Trophoblast cell (in vitro differentiated cells and primary cell): Measurements from ENCODE around the gene AKAP13.

ENCODE experiments used
- DNase-seq, 2 donors: peaks; one replicate each; pipeline ENCODE4 v3.0.0-alpha.2; 2016
- H2AFZ ChIP-seq: 2 replicates; pipeline ENCODE4 v1.6.1; 2013; ENCODE audit warnings: low read length, moderate library complexity, mild to moderate bottlenecking; ENCODE audit not compliant: insufficient read depth, poor library complexity
- H2AK5ac ChIP-seq: 2 replicates; pipeline ENCODE4 v1.6.1; 2013; ENCODE audit warnings: mild to moderate bottlenecking, low read length
- H2BK120ac ChIP-seq: 2 replicates; pipeline ENCODE4 v1.6.1; 2013; ENCODE audit warnings: low read length, mild to moderate bottlenecking, moderate library complexity; ENCODE audit not compliant: insufficient read depth, poor library complexity
- H2BK12ac ChIP-seq: 2 replicates; pipeline ENCODE4 v1.6.1; 2013; ENCODE audit warnings: mild to moderate bottlenecking, low read length, moderate library complexity
- H2BK5ac ChIP-seq: 2 replicates; pipeline ENCODE4 v1.6.1; 2013; ENCODE audit warnings: low read length, low read depth, moderate library complexity, mild to moderate bottlenecking; ENCODE audit not compliant: poor library complexity
- H3K14ac ChIP-seq: 2 replicates; pipeline ENCODE4 v1.6.1; 2013; ENCODE audit warnings: mild to moderate bottlenecking, low read length
- H3K18ac ChIP-seq: 2 replicates; pipeline ENCODE4 v1.6.1; 2013; ENCODE audit warnings: mild to moderate bottlenecking, low read length
- H3K23ac ChIP-seq: 2 replicates; pipeline ENCODE4 v1.6.1; 2013; ENCODE audit warnings: low read length
- H3K27ac ChIP-seq: 2 replicates; pipeline ENCODE4 v1.5.1; 2013; ENCODE audit warnings: low read depth, mild to moderate bottlenecking, inconsistent platforms, low read length, moderate library complexity
- H3K27me3 ChIP-seq: 2 replicates; pipeline ENCODE4 v1.6.1; 2013; ENCODE audit warnings: inconsistent platforms, mild to moderate bottlenecking, low read length, moderate library complexity; ENCODE audit not compliant: insufficient read depth
- H3K36me3 ChIP-seq, 2 experiments: 1 replicate in 1 of 2; 2 replicates in 1 of 2; pipeline ENCODE4 v1.6.1; 2013; ENCODE audit warnings: low read length in 2 of 2, mild to moderate bottlenecking in 2 of 2, moderate library complexity in 1 of 2; ENCODE audit not compliant: insufficient read depth in 2 of 2, control insufficient read depth in 1 of 2
- H3K4ac ChIP-seq: 2 replicates; pipeline ENCODE4 v1.6.1; 2013; ENCODE audit warnings: low read depth, mild to moderate bottlenecking, low read length, moderate library complexity
- H3K4me1 ChIP-seq, 2 experiments: 1 replicate in 1 of 2; 2 replicates in 1 of 2; pipeline ENCODE4 v1.6.1; 2013; ENCODE audit warnings: low read length in 2 of 2, mild to moderate bottlenecking in 2 of 2, moderate library complexity in 1 of 2; ENCODE audit not compliant: insufficient read depth in 2 of 2, control insufficient read depth in 1 of 2
- H3K4me2 ChIP-seq: 2 replicates; pipeline ENCODE4 v1.6.1; 2013; ENCODE audit warnings: inconsistent platforms, mild to moderate bottlenecking, low read length, moderate library complexity
- H3K4me3 ChIP-seq: 2 replicates; pipeline ENCODE4 v1.5.1; 2013; ENCODE audit warnings: mild to moderate bottlenecking, low read depth, low read length, inconsistent platforms
- H3K79me1 ChIP-seq: one replicate; pipeline ENCODE4 v1.6.1; 2013; ENCODE audit warnings: low read length
- H3K79me2 ChIP-seq: 2 replicates; pipeline ENCODE4 v1.6.1; 2013; ENCODE audit warnings: low read length, mild to moderate bottlenecking; ENCODE audit not compliant: control insufficient read depth, insufficient read depth, poor library complexity
- H3K9ac ChIP-seq: 2 replicates; pipeline ENCODE4 v1.6.1; 2013; ENCODE audit warnings: mild to moderate bottlenecking, low read length
- H3K9me3 ChIP-seq: 2 replicates; pipeline ENCODE4 v1.6.1; 2013; ENCODE audit warnings: low read depth, mild to moderate bottlenecking, control low read depth, inconsistent platforms, low read length; ENCODE audit not compliant: insufficient read depth
- H4K12ac ChIP-seq: 2 replicates; pipeline ENCODE4 v1.6.1; 2013; ENCODE audit warnings: low read depth, mild to moderate bottlenecking, low read length, moderate library complexity
- H4K8ac ChIP-seq: 2 replicates; pipeline ENCODE4 v1.6.1; 2013; ENCODE audit warnings: low read depth, mild to moderate bottlenecking, low read length, moderate library complexity
- H4K91ac ChIP-seq: one replicate; pipeline ENCODE4 v1.6.1; 2013; ENCODE audit warnings: low read depth, mild to moderate bottlenecking, low read length, moderate library complexity
- WGBS: extraction: QIAGEN DNeasy Blood & Tissue Kit; methylation state at CpG from one replicate; pipeline ENCODE4 v1.1.7; 2013; ENCODE audit warnings: missing lambda C conversion rate; ENCODE audit not compliant: insufficient read length, insufficient coverage; ENCODE audit errors: extremely low coverage; 5-methylcytosine and 5-hydroxymethylcytosine counted together

AKAP13 gene

GRCh38 chr15:85649372-85649771 lies 269.0 kb downstream of the AKAP13 start:
- H4K12ac ChIP-seq: no peak overlapping the region
- H3K27me3 ChIP-seq: no peaks in the 10 kb centered on the region
- H3K4me2 ChIP-seq: no peak overlapping the region
- no peak overlapping the region for H2BK120ac ChIP-seq
- no peak overlapping the region for H2AK5ac ChIP-seq
- H3K14ac ChIP-seq: no peak overlapping the region
- H3K23ac ChIP-seq: no peak overlapping the region
- no peaks in the 10 kb centered on the region for H3K9me3 ChIP-seq
- peaks cover 4 to 13% of the 10 kb centered on the region in 2 experiments for H3K36me3 ChIP-seq
- peak; percentile 15 to 33 for DNase-seq
- H3K4me3 ChIP-seq: no peak overlapping the region
- H3K4ac ChIP-seq: no peak overlapping the region
- WGBS: no CpG with 5 or more reads among the region's 5 CpGs
- H2BK5ac ChIP-seq: no peak overlapping the region
- no peak overlapping the region for H3K9ac ChIP-seq
- H3K4me1 ChIP-seq: peaks cover 0 to 4% of the 10 kb centered on the region in 2 experiments
- H4K8ac ChIP-seq: no peak overlapping the region
- H3K79me2 ChIP-seq: no peaks in the 10 kb centered on the region
- H3K18ac ChIP-seq: no peak overlapping the region
- no peak overlapping the region for H4K91ac ChIP-seq
- H3K79me1 ChIP-seq: no peaks in the 10 kb centered on the region
- H2AFZ ChIP-seq: no peak overlapping the region
- H2BK12ac ChIP-seq: no peak overlapping the region
- no peak overlapping the region for H3K27ac ChIP-seq

- Histone ChIP-seq H2AFZ (no peak overlapping the region), H2BK120ac (no peak overlapping the region), H3K4me1 (peaks cover 0 to 4% of the 10 kb centered on the region in 2 experiments), H4K91ac (no peak overlapping the region), H3K27me3 (no peaks in the 10 kb centered on the region), H4K12ac (no peak overlapping the region), H3K36me3 (peaks cover 12 to 15% of the 10 kb centered on the region in 2 experiments), H3K9ac (no peak overlapping the region), H3K4ac (no peak overlapping the region), H3K4me2 (no peak overlapping the region), H3K27ac (no peak overlapping the region), H3K4me3 (no peak overlapping the region), H2AK5ac (no peak overlapping the region), H3K79me1 (no peaks in the 10 kb centered on the region), H3K14ac (no peak overlapping the region), H2BK5ac (no peak overlapping the region), H4K8ac (no peak overlapping the region), H3K9me3 (no peaks in the 10 kb centered on the region), H3K18ac (no peak overlapping the region), H3K79me2 (no peaks in the 10 kb centered on the region), H3K23ac (no peak overlapping the region), H2BK12ac (no peak overlapping the region)
- no CpG with 5 or more reads among the region's 10 CpGs for WGBS
- DNase-seq: no peak
Observed at GRCh38 chr15:85651548-85651947, 271.1 kb downstream of the AKAP13 start.

- no peak overlapping the region for H2BK12ac ChIP-seq
- H3K4me1 ChIP-seq: peaks cover 0 to 4% of the 10 kb centered on the region in 2 experiments
- no peak overlapping the region for H2BK5ac ChIP-seq
- no peak overlapping the region for H3K14ac ChIP-seq
- H3K9me3 ChIP-seq: no peaks in the 10 kb centered on the region
- no peak overlapping the region for H3K18ac ChIP-seq
- WGBS: no CpG with 5 or more reads among the region's 4 CpGs
- no peaks in the 10 kb centered on the region for H3K79me2 ChIP-seq
- no peak overlapping the region for H2BK120ac ChIP-seq
- no peak overlapping the region for H3K4me2 ChIP-seq
- H3K4me3 ChIP-seq: no peak overlapping the region
- peaks cover 10 to 11% of the 10 kb centered on the region in 2 experiments for H3K36me3 ChIP-seq
- H4K91ac ChIP-seq: no peak overlapping the region
- H3K4ac ChIP-seq: no peak overlapping the region
- no peak overlapping the region for H2AFZ ChIP-seq
- H3K27me3 ChIP-seq: no peaks in the 10 kb centered on the region
- H3K27ac ChIP-seq: no peak overlapping the region
- H4K8ac ChIP-seq: no peak overlapping the region
- H3K79me1 ChIP-seq: no peaks in the 10 kb centered on the region
- no peak for DNase-seq
- H3K23ac ChIP-seq: no peak overlapping the region
- H3K9ac ChIP-seq: no peak overlapping the region
- no peak overlapping the region for H2AK5ac ChIP-seq
- no peak overlapping the region for H4K12ac ChIP-seq
Observed at GRCh38 chr15:85652457-85652856, 272.1 kb downstream of the AKAP13 start.

GRCh38 chr15:85657132-85657531 lies 276.7 kb downstream of the AKAP13 start:
- Histone ChIP-seq H3K9me3 (no peaks in the 10 kb centered on the region), H2AK5ac (no peak overlapping the region)
- no peak for DNase-seq

More at GRCh38 chr15:85657132-85657531, 276.7 kb downstream of the AKAP13 start:
- no CpG with 5 or more reads among the region's 1 CpG for WGBS
- no peak overlapping the region for H4K12ac ChIP-seq
- no peak overlapping the region for H3K14ac ChIP-seq
- no peak overlapping the region for H2AFZ ChIP-seq
- H4K8ac ChIP-seq: no peak overlapping the region
- H3K36me3 ChIP-seq: peaks cover 10 to 11% of the 10 kb centered on the region in 2 experiments
- no peak overlapping the region for H2BK5ac ChIP-seq
- no peak overlapping the region for H3K4me2 ChIP-seq
- H3K18ac ChIP-seq: no peak overlapping the region
- no peak overlapping the region for H3K9ac ChIP-seq
- no peaks in the 10 kb centered on the region for H3K79me2 ChIP-seq
- no peaks in the 10 kb centered on the region for H3K79me1 ChIP-seq
- H2BK120ac ChIP-seq: no peak overlapping the region
- no peak overlapping the region for H3K27ac ChIP-seq
- no peaks in the 10 kb centered on the region for H3K4me1 ChIP-seq
- no peak overlapping the region for H2BK12ac ChIP-seq
- no peak overlapping the region for H4K91ac ChIP-seq
- H3K4me3 ChIP-seq: no peak overlapping the region
- H3K4ac ChIP-seq: no peak overlapping the region
- H3K23ac ChIP-seq: no peak overlapping the region
- no peaks in the 10 kb centered on the region for H3K27me3 ChIP-seq
